Measurements from ENCODE around the gene ANKH.

DNA sequence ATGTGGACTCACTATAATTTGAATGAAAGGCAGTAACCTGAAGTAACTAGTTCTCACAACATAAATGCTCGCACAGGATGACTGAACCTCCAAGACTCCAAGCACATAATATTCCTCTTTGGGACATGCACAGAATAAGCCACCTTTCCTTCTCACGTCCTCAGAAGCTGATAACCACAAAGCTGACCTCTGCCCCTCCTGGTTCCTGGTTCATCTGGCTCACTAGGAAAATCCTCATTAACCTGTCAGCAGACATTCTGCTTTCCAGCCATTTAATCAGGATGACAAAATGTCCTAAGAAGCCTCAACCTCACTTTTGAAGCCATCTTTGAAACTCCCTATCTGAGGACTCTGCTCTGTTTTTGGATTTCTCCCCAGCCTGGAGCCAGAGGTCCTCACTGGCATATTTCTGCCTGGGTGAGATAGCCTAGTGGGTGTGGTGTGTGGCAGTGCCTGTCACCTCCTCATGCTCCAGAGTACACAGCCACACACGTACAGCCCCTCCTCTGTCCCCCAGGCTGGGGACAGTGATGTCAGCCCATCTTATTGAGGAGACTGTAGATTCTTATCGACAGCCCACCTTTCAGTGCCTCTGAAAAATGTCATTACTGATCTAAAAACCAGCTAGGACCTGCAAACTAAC is 10.3 kb downstream of the ANKH start:
- TF ChIP-seq, protein P1, sequence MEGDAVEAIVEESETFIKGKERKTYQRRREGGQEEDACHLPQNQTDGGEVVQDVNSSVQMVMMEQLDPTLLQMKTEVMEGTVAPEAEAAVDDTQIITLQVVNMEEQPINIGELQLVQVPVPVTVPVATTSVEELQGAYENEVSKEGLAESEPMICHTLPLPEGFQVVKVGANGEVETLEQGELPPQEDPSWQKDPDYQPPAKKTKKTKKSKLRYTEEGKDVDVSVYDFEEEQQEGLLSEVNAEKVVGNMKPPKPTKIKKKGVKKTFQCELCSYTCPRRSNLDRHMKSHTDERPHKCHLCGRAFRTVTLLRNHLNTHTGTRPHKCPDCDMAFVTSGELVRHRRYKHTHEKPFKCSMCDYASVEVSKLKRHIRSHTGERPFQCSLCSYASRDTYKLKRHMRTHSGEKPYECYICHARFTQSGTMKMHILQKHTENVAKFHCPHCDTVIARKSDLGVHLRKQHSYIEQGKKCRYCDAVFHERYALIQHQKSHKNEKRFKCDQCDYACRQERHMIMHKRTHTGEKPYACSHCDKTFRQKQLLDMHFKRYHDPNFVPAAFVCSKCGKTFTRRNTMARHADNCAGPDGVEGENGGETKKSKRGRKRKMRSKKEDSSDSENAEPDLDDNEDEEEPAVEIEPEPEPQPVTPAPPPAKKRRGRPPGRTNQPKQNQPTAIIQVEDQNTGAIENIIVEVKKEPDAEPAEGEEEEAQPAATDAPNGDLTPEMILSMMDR (IDR thresholded peaks at IDR 0.05) = no peak
- TF ChIP-seq POLR2A (IDR thresholded peaks at IDR 0.05) = no peak
